K562 (cell line): Measurements from ENCODE around the gene PPP1R10. TPM values are rescaled to one million over a fixed set of nuclear protein-coding genes. Genes with fewer than 3 reads are reported as not detected.

Experiments
- ASH1L ChIP-seq: fragments of 450-650 bp; IDR thresholded peaks from 2 replicates; pipeline ENCODE4 v1.6.1; 2018; ENCODE audit warnings: borderline replicate concordance, mild to moderate bottlenecking, low read depth; ENCODE audit not compliant: partially characterized antibody
- BMI1 ChIP-seq: fragments of 150-350 bp; IDR thresholded peaks from 2 replicates; pipeline ENCODE4 v1.6.1; 2014; ENCODE audit warnings: low read length
- ELF4 ChIP-seq: fragments of 450-650 bp; formaldehyde crosslinking; IDR thresholded peaks from 2 replicates; pipeline ENCODE4 v1.4.0; 2022; ENCODE audit warnings: missing genetic modification characterization
- ETV1 ChIP-seq: fragments of 450-650 bp; conservative IDR thresholded peaks from 2 replicates; pipeline ENCODE4 v1.6.1; 2016; ENCODE audit warnings: missing genetic modification characterization, control low read depth, low read depth, missing compliant biosample characterization
- NFE2L1 ChIP-seq: fragments of 450-650 bp; IDR thresholded peaks from 2 replicates; pipeline ENCODE4 v1.6.1; 2016; ENCODE audit warnings: missing genetic modification characterization, low read depth, mild to moderate bottlenecking, missing compliant biosample characterization, moderate library complexity, borderline replicate concordance
- NFYB ChIP-seq: IDR thresholded peaks from 2 replicates; pipeline ENCODE4 v1.6.1; 2011; ENCODE audit warnings: mild to moderate bottlenecking, moderate library complexity; ENCODE audit not compliant: insufficient read length; ENCODE audit errors: extremely low read depth
- NUFIP1 ChIP-seq: fragments of 450-650 bp; IDR thresholded peaks from 2 replicates; pipeline ENCODE4 v1.6.1; 2018; ENCODE audit not compliant: partially characterized antibody
- POLR3A ChIP-seq: IDR thresholded peaks from 2 replicates; pipeline ENCODE4 v1.6.1; 2011; ENCODE audit warnings: borderline replicate concordance, mild to moderate bottlenecking, moderate library complexity; ENCODE audit not compliant: insufficient read length, insufficient read depth; ENCODE audit errors: extremely low read depth
- PRMT5 ChIP-seq: sonication (generic); formaldehyde crosslinking; IDR thresholded peaks from 2 replicates; pipeline ENCODE4 v1.5.0; 2020; ENCODE audit warnings: missing genetic modification reagents
- SMARCC2 ChIP-seq: fragments of 450-650 bp; IDR thresholded peaks from 2 replicates; pipeline ENCODE4 v1.6.1; 2017; ENCODE audit warnings: antibody characterized with exemption, moderate library complexity, mild to moderate bottlenecking, low read depth
- SOX6 ChIP-seq: fragments of 450-650 bp; IDR thresholded peaks from 2 replicates; pipeline ENCODE4 v1.6.1; 2014; ENCODE audit warnings: mild to moderate bottlenecking
- TAF15 ChIP-seq: fragments of 200-400 bp; formaldehyde crosslinking; IDR thresholded peaks from 2 replicates; pipeline ENCODE4 v1.6.1; 2017; ENCODE audit warnings: mild to moderate bottlenecking, low read depth, low read length, moderate library complexity
- ZNF239 ChIP-seq: fragments of 250-450 bp; sonication (Bioruptor Pico); IDR thresholded peaks from 2 replicates; pipeline ENCODE4 v1.4.0; 2020; ENCODE audit warnings: mild to moderate bottlenecking
- ZNF707 ChIP-seq: fragments of 250-450 bp; sonication (Bioruptor Pico); conservative IDR thresholded peaks from 2 replicates; pipeline ENCODE4 v1.8.0; 2022; ENCODE audit warnings: inconsistent platforms, mild to moderate bottlenecking, moderate library complexity
- polyA plus RNA-seq, 8 experiments: library from polyadenylated mRNA; depleted of rRNA in 4 of 8; stranded (reverse) in 5 of 8; unstranded in 3 of 8; fragments of >200 nt; fragmentation: Nextera tagmentation in 2 of 8; fragmentation: Illumina TruSeq in 1 of 8; extraction: Ambion mirVana in 2 of 8; extraction: Trizol in 1 of 8; gene quantifications; 2 replicates each; pipeline versions ENCODE4 v1.2.1 to v1.2.3, GENCODE V29; 2011 to 2014; ENCODE audit warnings: inconsistent platforms in 1 of 8, missing spikeins in 1 of 8
- total RNA-seq, 7 experiments: library from RNA; depleted of rRNA in 6 of 7; stranded (reverse); fragments of >200 nt in 6 of 7; fragmentation: Illumina TruSeq in 2 of 7; extraction: Trizol in 2 of 7; gene quantifications; 2 replicates each; pipeline versions ENCODE4 v1.2.1 to v1.2.3, GENCODE V29; 2011 to 2021; ENCODE audit warnings: low replicate concordance in 1 of 7
- TF ChIP-seq, protein P1 (sequence below): sonication (generic); formaldehyde crosslinking; IDR thresholded peaks from 2 replicates; pipeline ENCODE4 v1.8.0; 2022; ENCODE audit warnings: missing genetic modification reagents, mild to moderate bottlenecking, moderate library complexity, borderline replicate concordance
- TF ChIP-seq, protein P2 (sequence below), 2 experiments: fragments of 450-650 bp; IDR thresholded peaks; 2 replicates each; pipeline ENCODE4 v1.6.1; 2018; ENCODE audit warnings: mild to moderate bottlenecking in 2 of 2, low read depth in 1 of 2; ENCODE audit not compliant: partially characterized antibody in 2 of 2
- TF ChIP-seq, protein P3 (sequence below): fragments of 450-650 bp; IDR thresholded peaks from 2 replicates; pipeline ENCODE4 v1.6.1; 2017; ENCODE audit warnings: mild to moderate bottlenecking, moderate library complexity
- TF ChIP-seq, protein P4 (sequence below): fragments of 250-450 bp; sonication (Bioruptor Pico); IDR thresholded peaks from 2 replicates; pipeline ENCODE4 v1.6.1; 2021; ENCODE audit warnings: mild to moderate bottlenecking
- TF ChIP-seq, protein P5 (sequence below): fragments of 250-450 bp; sonication (Bioruptor Pico); IDR thresholded peaks from 2 replicates; pipeline ENCODE4 v1.5.0; 2020; ENCODE audit warnings: mild to moderate bottlenecking, borderline replicate concordance

Gene PPP1R10
- total and polyA plus RNA-seq, 9 of the 15 experiments (the other 6 are each of a cell fraction or from before 2014, with no cell fraction given), result 14.1 to 65.5 (median 32.6) TPM

DNA sequence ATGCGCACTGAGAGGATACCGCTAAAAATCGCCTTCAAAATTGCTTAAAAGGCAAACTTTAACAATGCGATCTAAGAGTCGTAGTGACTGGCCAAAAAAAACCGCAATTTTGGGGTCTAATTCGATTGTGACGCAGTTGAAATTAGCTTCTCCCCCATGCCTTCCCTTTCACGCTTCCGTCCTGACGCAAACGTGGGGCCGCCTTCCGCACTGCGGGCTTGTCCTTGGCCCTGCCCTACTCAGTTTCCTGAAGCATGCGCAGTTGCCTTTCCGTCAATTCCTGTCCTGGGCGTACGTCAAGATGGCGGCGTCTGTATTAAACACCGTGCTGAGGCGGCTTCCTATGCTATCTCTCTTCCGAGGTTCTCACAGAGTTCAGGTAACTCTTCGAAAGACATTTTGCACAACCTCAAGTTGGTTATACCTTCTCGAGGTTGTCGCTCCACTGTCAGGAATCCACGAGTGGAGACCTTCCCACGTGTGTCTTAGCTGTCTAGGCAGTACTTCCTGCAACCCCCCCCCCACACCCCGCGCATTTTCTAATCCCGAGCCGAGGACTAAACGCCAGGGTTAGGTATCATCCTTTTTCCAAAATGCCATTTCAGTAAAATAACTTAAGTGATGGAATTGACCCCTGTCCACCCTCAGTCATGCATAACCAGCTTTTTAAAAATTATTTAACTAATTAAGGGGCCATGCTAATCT lies 674 bp upstream of the PPP1R10 start, which contains the start of gene MRPS18B (continued):
- TF ChIP-seq, protein P1, sequence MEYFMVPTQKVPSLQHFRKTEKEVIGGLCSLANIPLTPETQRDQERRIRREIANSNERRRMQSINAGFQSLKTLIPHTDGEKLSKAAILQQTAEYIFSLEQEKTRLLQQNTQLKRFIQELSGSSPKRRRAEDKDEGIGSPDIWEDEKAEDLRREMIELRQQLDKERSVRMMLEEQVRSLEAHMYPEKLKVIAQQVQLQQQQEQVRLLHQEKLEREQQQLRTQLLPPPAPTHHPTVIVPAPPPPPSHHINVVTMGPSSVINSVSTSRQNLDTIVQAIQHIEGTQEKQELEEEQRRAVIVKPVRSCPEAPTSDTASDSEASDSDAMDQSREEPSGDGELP, result no peak
- TF ChIP-seq ASH1L, result no peak
- TF ChIP-seq SMARCC2, result no peak
- TF ChIP-seq NUFIP1, result no peak
- peak; percentile 96 for TF ChIP-seq ETV1 (tag)
- no peak for TF ChIP-seq ZNF239 (CRISPR knock-in tag)
- TF ChIP-seq, protein P2, sequence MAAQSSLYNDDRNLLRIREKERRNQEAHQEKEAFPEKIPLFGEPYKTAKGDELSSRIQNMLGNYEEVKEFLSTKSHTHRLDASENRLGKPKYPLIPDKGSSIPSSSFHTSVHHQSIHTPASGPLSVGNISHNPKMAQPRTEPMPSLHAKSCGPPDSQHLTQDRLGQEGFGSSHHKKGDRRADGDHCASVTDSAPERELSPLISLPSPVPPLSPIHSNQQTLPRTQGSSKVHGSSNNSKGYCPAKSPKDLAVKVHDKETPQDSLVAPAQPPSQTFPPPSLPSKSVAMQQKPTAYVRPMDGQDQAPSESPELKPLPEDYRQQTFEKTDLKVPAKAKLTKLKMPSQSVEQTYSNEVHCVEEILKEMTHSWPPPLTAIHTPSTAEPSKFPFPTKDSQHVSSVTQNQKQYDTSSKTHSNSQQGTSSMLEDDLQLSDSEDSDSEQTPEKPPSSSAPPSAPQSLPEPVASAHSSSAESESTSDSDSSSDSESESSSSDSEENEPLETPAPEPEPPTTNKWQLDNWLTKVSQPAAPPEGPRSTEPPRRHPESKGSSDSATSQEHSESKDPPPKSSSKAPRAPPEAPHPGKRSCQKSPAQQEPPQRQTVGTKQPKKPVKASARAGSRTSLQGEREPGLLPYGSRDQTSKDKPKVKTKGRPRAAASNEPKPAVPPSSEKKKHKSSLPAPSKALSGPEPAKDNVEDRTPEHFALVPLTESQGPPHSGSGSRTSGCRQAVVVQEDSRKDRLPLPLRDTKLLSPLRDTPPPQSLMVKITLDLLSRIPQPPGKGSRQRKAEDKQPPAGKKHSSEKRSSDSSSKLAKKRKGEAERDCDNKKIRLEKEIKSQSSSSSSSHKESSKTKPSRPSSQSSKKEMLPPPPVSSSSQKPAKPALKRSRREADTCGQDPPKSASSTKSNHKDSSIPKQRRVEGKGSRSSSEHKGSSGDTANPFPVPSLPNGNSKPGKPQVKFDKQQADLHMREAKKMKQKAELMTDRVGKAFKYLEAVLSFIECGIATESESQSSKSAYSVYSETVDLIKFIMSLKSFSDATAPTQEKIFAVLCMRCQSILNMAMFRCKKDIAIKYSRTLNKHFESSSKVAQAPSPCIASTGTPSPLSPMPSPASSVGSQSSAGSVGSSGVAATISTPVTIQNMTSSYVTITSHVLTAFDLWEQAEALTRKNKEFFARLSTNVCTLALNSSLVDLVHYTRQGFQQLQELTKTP (IDR thresholded peaks at IDR 0.05; ENCODE audit: low read depth in 1 of 2, partially characterized antibody in 2 of 2), result peak; percentile 32 to 81
- no peak for TF ChIP-seq PRMT5 (CRISPR knock-in tag)
- TF ChIP-seq ZNF707 (CRISPR knock-in tag), result no peak; the same call in 1 of the 2 replicates
- no peak for TF ChIP-seq BMI1
- TF ChIP-seq NFE2L1 (tag), result no peak
- no peak for TF ChIP-seq TAF15
- TF ChIP-seq, protein P3, sequence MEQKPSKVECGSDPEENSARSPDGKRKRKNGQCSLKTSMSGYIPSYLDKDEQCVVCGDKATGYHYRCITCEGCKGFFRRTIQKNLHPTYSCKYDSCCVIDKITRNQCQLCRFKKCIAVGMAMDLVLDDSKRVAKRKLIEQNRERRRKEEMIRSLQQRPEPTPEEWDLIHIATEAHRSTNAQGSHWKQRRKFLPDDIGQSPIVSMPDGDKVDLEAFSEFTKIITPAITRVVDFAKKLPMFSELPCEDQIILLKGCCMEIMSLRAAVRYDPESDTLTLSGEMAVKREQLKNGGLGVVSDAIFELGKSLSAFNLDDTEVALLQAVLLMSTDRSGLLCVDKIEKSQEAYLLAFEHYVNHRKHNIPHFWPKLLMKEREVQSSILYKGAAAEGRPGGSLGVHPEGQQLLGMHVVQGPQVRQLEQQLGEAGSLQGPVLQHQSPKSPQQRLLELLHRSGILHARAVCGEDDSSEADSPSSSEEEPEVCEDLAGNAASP, result no peak
- no peak; the same call in 1 of the 2 replicates for TF ChIP-seq ELF4 (CRISPR knock-in tag)
- no peak for TF ChIP-seq NFYB
- TF ChIP-seq POLR3A, result no peak
- TF ChIP-seq, protein P4, sequence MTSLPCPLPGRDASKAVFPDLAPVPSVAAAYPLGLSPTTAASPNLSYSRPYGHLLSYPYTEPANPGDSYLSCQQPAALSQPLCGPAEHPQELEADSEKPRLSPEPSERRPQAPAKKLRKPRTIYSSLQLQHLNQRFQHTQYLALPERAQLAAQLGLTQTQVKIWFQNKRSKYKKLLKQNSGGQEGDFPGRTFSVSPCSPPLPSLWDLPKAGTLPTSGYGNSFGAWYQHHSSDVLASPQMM, result no peak
- TF ChIP-seq SOX6, result no peak; the same call in 1 of the 2 replicates
- TF ChIP-seq, protein P5, sequence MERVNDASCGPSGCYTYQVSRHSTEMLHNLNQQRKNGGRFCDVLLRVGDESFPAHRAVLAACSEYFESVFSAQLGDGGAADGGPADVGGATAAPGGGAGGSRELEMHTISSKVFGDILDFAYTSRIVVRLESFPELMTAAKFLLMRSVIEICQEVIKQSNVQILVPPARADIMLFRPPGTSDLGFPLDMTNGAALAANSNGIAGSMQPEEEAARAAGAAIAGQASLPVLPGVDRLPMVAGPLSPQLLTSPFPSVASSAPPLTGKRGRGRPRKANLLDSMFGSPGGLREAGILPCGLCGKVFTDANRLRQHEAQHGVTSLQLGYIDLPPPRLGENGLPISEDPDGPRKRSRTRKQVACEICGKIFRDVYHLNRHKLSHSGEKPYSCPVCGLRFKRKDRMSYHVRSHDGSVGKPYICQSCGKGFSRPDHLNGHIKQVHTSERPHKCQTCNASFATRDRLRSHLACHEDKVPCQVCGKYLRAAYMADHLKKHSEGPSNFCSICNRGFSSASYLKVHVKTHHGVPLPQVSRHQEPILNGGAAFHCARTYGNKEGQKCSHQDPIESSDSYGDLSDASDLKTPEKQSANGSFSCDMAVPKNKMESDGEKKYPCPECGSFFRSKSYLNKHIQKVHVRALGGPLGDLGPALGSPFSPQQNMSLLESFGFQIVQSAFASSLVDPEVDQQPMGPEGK, result no peak
